ENCODE results near the gene CUEDC1. TPM values are rescaled to one million over a fixed set of nuclear protein-coding genes. Genes with fewer than 3 reads are reported as not detected.

Gene CUEDC1
- total RNA-seq, 1 donor from 2014 or later: not detected

DNA sequence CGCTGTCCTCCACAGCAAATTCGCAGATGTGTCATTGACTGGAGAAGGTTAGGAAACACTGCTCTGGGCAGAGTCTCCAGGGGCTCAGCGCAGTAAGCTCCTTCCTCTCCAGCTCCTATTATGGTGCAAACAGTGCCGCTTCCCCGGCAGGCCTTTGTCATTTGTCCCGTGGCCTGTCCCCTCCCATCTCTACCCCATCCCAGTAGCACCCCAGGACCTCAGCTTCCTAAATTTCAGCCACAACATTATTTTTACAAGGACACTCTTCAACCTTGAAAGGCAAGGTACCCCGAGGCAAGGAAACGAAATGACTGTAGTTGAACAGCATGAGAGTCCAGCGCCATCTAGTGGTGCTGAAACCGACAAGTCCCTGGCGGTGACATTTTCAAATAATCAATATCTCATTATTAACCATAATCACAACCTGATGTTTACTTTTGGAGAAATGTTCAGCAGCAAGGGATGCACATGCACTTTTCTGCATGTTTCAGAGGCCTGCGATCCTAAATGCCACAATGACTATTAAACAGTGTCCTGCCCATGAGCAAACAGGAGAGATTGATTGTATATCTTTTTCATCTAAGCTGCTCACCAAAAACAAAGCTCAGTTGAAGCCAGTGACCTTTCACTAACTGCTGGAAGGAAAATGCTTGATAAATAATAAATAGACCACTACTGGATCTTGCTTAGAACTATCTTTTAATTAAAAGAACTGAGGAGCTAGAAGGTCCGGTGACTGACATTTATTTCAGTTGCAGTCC, 121.9 kb downstream of the CUEDC1 start:
- Mint-ChIP-seq H3K36me3 (ENCODE audit: low read depth) (peaks cover 6% of the 10 kb centered on the region), H3K27me3 (ENCODE audit: insufficient read depth) (no peaks in the 10 kb centered on the region), H3K4me1 (ENCODE audit: low read depth) (peaks cover 14% of the 10 kb centered on the region), H3K27ac (no peak overlapping the region), H3K4me3 (no peak overlapping the region), H3K9me3 (no peaks in the 10 kb centered on the region)
- peak; percentile 38 for DNase-seq (ENCODE audit: low spot score)
- intact Hi-C loops (cut with micrococcal nuclease): loop anchor here (1.0 kb wide), 1 partner anchor 702 kb away; no protein-coding TSS in a partner anchor

DNA sequence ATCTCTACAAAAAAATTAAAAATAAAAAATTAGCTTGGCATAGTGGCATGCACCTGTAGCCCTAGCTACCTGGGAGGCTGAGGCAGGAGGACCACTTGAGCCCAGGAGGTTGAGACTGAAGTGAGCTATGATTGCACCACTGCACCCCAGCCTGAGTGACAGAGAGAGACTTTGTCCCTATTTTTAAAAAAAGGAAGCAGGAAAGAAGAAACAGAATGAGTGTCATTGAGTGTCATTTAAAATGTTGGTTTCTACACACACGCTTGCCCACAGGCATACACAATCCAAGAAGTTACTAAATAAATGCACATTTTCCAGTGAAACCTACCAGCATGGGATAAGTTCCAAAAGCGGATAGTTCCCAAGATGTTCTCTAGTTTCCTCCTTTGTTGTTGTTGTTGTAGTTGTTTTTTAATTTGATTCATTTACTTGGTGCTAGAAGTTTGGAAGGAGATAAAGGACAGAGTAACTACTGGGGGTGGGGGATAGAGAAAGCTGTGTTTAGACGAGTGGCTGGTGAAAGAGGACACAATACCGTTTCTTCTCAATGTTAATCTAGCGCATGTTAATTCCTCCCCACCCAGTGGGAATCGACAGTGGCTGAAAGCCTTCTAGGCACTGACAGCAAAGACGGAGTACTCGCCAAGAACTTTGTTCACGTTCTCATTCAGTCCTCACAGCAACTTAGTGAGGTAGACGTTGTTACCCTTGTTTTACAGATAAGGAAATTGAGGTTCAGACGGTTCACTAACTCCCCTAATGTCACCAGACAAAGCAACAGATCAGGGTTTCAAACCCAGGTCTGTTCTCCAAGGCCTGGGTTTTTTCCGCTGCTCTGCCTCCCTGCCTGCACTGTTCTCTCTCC, 122.7 kb downstream of the CUEDC1 start:
- Mint-ChIP-seq H3K4me1 (ENCODE audit: low read depth) (peaks cover 14% of the 10 kb centered on the region), H3K27me3 (ENCODE audit: insufficient read depth) (no peaks in the 10 kb centered on the region), H3K27ac (no peak overlapping the region), H3K36me3 (ENCODE audit: low read depth) (peaks cover 6% of the 10 kb centered on the region), H3K9me3 (no peaks in the 10 kb centered on the region), H3K4me3 (no peak overlapping the region)
- DNase-seq (ENCODE audit: low spot score): no peak
- intact Hi-C loops (cut with micrococcal nuclease): loop anchor here (1.0 kb wide), 1 partner anchor 701 kb away; no protein-coding TSS in a partner anchor

DNA sequence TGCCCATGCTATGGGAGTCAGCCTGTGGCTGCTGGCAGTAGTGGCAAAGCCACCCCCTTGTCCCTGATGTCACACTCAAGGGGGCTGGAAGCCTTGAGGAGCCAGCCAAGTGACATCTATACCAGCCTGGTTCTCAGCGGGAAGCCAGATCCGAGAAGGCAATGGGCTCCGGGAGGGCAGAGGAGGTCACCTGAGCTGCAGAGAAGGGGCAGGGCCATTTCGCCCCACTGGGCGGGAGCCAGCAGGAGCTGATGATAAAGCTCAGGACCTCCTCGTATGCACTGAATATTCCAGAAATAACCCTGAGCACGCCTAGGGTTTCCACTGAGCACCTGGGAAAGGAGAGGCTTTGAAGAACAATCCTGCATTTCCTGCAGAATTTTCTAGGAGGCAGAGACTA, 124.3 kb downstream of the CUEDC1 start:
- peaks cover 14% of the 10 kb centered on the region for H3K4me1 Mint-ChIP-seq (ENCODE audit: low read depth)
- DNase-seq (ENCODE audit: low spot score): no peak
- no peaks in the 10 kb centered on the region for H3K9me3 Mint-ChIP-seq
- intact Hi-C loops (cut with micrococcal nuclease): no loop called here
- H3K4me3 Mint-ChIP-seq: no peak overlapping the region
- H3K36me3 Mint-ChIP-seq (ENCODE audit: low read depth): no peaks in the 10 kb centered on the region
- H3K27ac Mint-ChIP-seq: no peak overlapping the region
- H3K27me3 Mint-ChIP-seq (ENCODE audit: insufficient read depth): peaks cover 2% of the 10 kb centered on the region

DNA sequence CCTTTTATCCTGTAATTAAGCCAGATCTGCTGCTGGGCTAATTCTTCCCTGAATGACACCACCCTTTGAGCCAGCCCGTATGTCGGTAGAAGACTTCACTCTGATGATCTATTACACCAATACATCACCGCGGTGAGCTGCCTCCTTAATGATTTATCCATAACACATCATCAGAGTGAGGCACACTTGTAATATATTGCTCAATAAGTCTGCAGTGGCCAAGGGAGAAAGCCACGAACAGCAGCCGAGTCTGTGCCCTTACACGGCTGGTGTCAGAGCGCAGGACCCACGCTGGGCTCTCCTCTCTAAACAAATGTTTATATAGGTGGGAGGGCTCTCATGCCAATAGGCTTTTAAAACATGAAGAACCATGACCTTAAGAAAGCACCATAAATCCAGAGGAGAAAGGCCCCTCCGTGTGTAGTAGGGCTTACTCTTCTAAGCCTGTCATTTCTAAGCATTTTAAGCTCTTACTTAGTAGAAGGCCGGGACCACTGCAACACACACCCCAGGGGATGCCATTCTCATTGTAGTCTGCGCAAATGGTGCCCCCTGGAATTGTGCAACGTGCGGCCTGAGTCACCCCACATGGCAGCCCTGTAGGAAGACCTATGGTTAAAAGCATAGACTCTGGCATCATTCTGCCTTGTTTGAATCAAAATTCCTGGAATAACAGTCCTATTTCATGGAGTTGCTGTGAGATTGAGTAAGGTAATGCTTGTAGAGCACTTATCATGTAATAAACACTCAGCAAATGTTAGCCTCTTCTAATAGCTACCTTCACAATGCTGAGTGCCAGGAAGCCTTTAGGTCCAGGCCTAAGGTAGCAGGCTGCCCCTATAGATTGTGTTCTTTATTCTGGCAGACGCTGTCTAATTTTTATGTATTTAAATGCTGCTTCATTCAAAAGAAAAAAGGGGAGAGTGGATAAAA, 131.5 kb downstream of the CUEDC1 start:
- H3K9me3 Mint-ChIP-seq: no peaks in the 10 kb centered on the region

DNA sequence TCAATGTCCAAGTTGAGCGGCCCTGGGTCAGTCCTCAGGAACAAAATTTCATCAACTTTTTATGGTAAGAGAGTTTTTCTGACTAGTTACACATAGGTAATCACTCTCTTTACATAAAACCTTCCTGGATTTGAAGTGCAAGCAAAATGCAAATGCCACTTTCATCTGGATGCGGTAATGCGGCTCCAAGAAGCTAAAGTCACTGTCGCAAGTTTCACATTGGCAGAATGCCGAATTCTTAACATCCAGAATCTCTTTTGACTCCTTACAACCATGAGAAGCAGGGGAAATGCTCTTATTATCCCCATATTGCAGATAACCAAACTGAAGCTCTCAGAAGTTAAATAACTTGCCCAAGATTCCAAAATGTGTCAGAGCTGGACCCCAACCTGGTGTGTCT, 135.3 kb downstream of the CUEDC1 start:
- H3K27me3 Mint-ChIP-seq (ENCODE audit: insufficient read depth): peaks cover 23% of the 10 kb centered on the region
- no peak overlapping the region for H3K27ac Mint-ChIP-seq
- no peak for DNase-seq (ENCODE audit: low spot score)
- no peaks in the 10 kb centered on the region for H3K4me1 Mint-ChIP-seq (ENCODE audit: low read depth)
- H3K36me3 Mint-ChIP-seq (ENCODE audit: low read depth): no peaks in the 10 kb centered on the region
- intact Hi-C loops (cut with micrococcal nuclease): no loop called here
- H3K9me3 Mint-ChIP-seq: no peaks in the 10 kb centered on the region
- no peak overlapping the region for H3K4me3 Mint-ChIP-seq

More for the DNA sequence above, 131.5 kb downstream of the CUEDC1 start:
- Mint-ChIP-seq H3K4me3 (no peak overlapping the region), H3K36me3 (ENCODE audit: low read depth) (no peaks in the 10 kb centered on the region), H3K4me1 (ENCODE audit: low read depth) (no peaks in the 10 kb centered on the region), H3K27ac (no peak overlapping the region), H3K27me3 (ENCODE audit: insufficient read depth) (peaks cover 4% of the 10 kb centered on the region)
- no peak for DNase-seq (ENCODE audit: low spot score)
- intact Hi-C loops (cut with micrococcal nuclease): no loop called here

DNA sequence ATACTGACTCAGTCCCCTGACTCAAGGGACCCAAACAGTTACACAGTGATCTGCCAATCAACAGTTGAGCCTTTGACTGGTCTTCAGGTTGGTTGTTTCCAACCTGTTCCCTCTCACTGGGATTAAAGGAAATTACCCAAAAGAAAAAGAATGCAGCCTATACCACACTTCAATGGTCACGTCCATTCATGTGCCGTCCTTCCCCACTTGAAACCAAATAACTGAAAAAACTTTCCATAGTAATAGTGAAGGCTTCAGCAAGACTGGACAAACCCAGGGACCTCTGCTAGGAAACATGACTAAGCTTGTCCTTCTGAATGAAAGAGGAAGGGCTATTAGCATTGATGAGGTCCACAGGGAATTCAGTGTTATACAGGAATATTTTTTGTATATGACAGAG, 135.9 kb downstream of the CUEDC1 start:
- Mint-ChIP-seq H3K4me3 (no peak overlapping the region), H3K9me3 (no peaks in the 10 kb centered on the region), H3K36me3 (ENCODE audit: low read depth) (no peaks in the 10 kb centered on the region), H3K27ac (no peak overlapping the region), H3K4me1 (ENCODE audit: low read depth) (no peaks in the 10 kb centered on the region), H3K27me3 (ENCODE audit: insufficient read depth) (peaks cover 26% of the 10 kb centered on the region)
- intact Hi-C loops (cut with micrococcal nuclease): no loop called here
- DNase-seq (ENCODE audit: low spot score): no peak

DNA sequence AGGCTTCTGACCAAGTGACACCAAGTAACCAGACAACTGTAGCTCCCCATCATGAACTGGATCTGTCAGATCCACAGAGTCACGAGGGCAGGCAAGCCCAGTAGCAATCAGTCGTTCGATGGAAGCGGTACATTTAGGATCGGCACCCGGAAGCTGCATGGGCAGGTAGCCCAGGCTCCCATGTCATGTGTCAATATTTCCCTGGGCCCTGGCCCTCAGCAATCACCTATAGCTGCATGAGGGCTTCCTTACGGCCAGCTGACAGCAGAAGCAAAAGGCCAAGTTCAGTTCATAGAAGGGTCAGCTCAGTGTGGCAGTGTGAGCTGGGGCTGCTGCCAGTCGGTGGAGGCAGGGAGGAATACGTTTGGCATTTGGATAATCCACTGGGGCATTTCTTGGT, 137.1 kb downstream of the CUEDC1 start:
- intact Hi-C loops (cut with micrococcal nuclease): no loop called here
- no peak overlapping the region for H3K27ac Mint-ChIP-seq
- no peak overlapping the region for H3K4me3 Mint-ChIP-seq
- H3K9me3 Mint-ChIP-seq: no peaks in the 10 kb centered on the region
- H3K27me3 Mint-ChIP-seq (ENCODE audit: insufficient read depth): peaks cover 31% of the 10 kb centered on the region
- H3K4me1 Mint-ChIP-seq (ENCODE audit: low read depth): no peaks in the 10 kb centered on the region
- no peaks in the 10 kb centered on the region for H3K36me3 Mint-ChIP-seq (ENCODE audit: low read depth)
- DNase-seq (ENCODE audit: low spot score): no peak

DNA sequence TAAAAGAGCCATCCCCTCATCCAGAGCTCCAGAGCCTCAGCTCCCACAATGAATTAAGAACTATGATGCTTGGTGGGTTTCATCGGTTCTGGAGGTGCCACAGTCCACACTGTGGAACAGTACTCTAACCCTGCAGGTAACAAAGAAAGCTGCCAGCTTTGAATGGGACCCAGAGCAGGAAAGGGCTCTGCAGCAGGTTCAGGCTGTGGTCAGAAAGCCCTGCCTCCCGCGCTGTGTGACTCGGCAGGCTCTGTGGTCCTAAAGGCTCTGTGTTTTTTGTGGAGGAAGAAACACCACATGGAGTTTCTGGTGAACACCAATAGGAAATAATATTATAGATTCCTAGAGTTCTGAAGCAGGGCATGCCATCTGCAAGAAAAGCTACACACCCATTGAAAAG, 137.9 kb downstream of the CUEDC1 start:
- DNase-seq (ENCODE audit: low spot score): no peak
- H3K4me1 Mint-ChIP-seq (ENCODE audit: low read depth): no peaks in the 10 kb centered on the region
- intact Hi-C loops (cut with micrococcal nuclease): no loop called here
- no peaks in the 10 kb centered on the region for H3K36me3 Mint-ChIP-seq (ENCODE audit: low read depth)
- H3K27me3 Mint-ChIP-seq (ENCODE audit: insufficient read depth): peaks cover 34% of the 10 kb centered on the region
- no peak overlapping the region for H3K27ac Mint-ChIP-seq
- H3K9me3 Mint-ChIP-seq: no peaks in the 10 kb centered on the region
- H3K4me3 Mint-ChIP-seq: no peak overlapping the region

DNA sequence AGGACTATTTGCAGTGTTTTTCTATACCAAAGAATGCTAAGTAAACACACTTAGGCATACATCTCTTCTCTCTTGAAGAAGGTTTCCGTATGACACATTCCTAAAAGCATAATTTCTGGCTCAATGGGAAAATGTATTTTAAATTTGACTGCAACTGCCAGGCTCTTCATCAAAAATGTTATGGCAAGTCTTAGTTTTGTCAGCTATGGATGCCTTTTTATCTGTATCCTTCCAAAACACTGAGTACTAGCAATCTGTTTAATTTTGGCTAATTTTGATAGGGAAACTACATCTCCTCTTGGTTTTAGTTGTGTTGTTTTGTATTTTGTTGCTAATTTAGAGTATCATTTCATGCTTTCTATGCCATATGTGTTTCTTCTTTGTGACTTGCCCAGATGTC, 140.8 kb downstream of the CUEDC1 start:
- Mint-ChIP-seq H3K4me3 (no peak overlapping the region), H3K9me3 (no peaks in the 10 kb centered on the region), H3K4me1 (ENCODE audit: low read depth) (no peaks in the 10 kb centered on the region), H3K27me3 (ENCODE audit: insufficient read depth) (peaks cover 54% of the 10 kb centered on the region), H3K36me3 (ENCODE audit: low read depth) (no peaks in the 10 kb centered on the region), H3K27ac (no peak overlapping the region)
- intact Hi-C loops (cut with micrococcal nuclease): no loop called here
- no peak for DNase-seq (ENCODE audit: low spot score)

DNA sequence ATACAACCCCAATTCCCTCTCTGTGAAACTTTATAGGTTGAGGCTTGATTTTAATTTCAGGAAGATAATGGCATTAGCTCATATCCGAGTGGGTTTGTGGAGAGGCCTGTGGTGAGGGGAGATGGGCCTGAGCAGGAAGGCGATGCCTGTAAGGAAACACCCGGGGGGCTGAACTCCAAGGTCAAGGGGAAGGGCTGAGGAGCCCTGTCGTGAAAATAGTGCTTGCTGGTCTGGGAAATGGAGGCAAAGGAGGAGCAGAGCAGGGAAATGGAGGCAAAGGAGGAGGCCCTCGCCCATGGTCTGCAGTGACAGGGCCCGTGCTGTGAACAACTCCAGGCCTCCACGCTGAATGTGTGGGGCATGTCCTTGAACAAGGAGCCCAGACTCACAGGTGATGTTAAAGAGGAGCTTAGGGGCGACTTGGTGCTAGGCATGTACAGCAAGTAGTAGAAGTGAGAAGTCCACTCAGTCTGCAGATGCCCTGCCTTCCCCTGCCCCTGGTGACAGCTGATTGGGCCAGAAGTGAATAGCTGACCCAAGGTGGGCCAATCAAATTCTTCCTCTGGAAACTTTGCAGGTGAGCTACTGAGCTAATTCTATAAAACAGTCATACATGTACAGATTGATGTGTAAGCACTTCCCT, 143.5 kb downstream of the CUEDC1 start:
- no peak overlapping the region for H3K27ac Mint-ChIP-seq
- no peaks in the 10 kb centered on the region for H3K9me3 Mint-ChIP-seq
- H3K36me3 Mint-ChIP-seq (ENCODE audit: low read depth): no peaks in the 10 kb centered on the region
- intact Hi-C loops (cut with micrococcal nuclease): no loop called here
- H3K4me3 Mint-ChIP-seq: no peak overlapping the region
- H3K27me3 Mint-ChIP-seq (ENCODE audit: insufficient read depth): peaks cover 52% of the 10 kb centered on the region
- H3K4me1 Mint-ChIP-seq (ENCODE audit: low read depth): no peaks in the 10 kb centered on the region
- DNase-seq (ENCODE audit: low spot score): no peak
